CD14-positive monocyte (primary cell): ENCODE data around the gene MARVELD3. TPM values are rescaled to one million over a fixed set of nuclear protein-coding genes. Genes with fewer than 3 reads are reported as not detected.
A peak's percentile ranks its signal among the peaks of the same experiment; 100 is the strongest.

Experiments used
- DNase-seq, 3 donors: peaks; one replicate each; pipeline ENCODE4 v3.0.0-alpha.2; 2011 to 2022
- H2AFZ ChIP-seq: 2 replicates; pipeline ENCODE4 v1.6.0; 2012; ENCODE audit warnings: mild to moderate bottlenecking, low read depth, low read length, inconsistent platforms; ENCODE audit not compliant: insufficient read depth, poor library complexity, severe bottlenecking
- H3K27ac ChIP-seq, 2 donors: 1 replicate in 1 of 2; 2 replicates in 1 of 2; pipeline ENCODE4 v1.5.1; 2012 to 2013; ENCODE audit warnings: low read length in 2 of 2, control low read depth in 1 of 2, inconsistent platforms in 1 of 2, low read depth in 1 of 2, mild to moderate bottlenecking in 1 of 2
- H3K27me3 ChIP-seq, 2 donors: one replicate each; pipeline versions ENCODE4 v1.6.0 to v1.6.1; 2011 to 2013; ENCODE audit warnings: low read length in 2 of 2; ENCODE audit not compliant: control insufficient read depth in 2 of 2, insufficient read depth in 2 of 2
- H3K36me3 ChIP-seq, 2 donors: replicated peaks in 1 of 2; 1 replicate in 1 of 2; 2 replicates in 1 of 2; pipeline versions ENCODE4 v1.5.1 to v1.6.1; 2012 to 2013; ENCODE audit warnings: low read length in 2 of 2, control low read depth in 1 of 2, inconsistent platforms in 1 of 2, mild to moderate bottlenecking in 1 of 2; ENCODE audit not compliant: insufficient read depth in 2 of 2, control insufficient read depth in 1 of 2
- H3K4me1 ChIP-seq, 2 donors: 1 replicate in 1 of 2; 2 replicates in 1 of 2; pipeline versions ENCODE4 v1.5.1 to v1.6.1; 2012 to 2013; ENCODE audit warnings: low read length in 2 of 2, control low read depth in 1 of 2, inconsistent platforms in 1 of 2, mild to moderate bottlenecking in 1 of 2, moderate library complexity in 1 of 2; ENCODE audit not compliant: insufficient read depth in 2 of 2, control insufficient read depth in 1 of 2
- H3K4me2 ChIP-seq: replicated peaks from 2 replicates; pipeline ENCODE3; 2012; ENCODE audit warnings: low read length, moderate library complexity, mild to moderate bottlenecking; ENCODE audit not compliant: poor library complexity, severe bottlenecking; ENCODE audit errors: extremely low read depth
- H3K4me3 ChIP-seq, 3 experiments: fragments of 200-600 bp in 1 of 3; sonication (generic) in 1 of 3; replicated peaks in 1 of 3; 1 replicate in 2 of 3; 2 replicates in 1 of 3; pipeline ENCODE4 v1.5.1; 2011 to 2013; ENCODE audit warnings: low read length in 3 of 3, mild to moderate bottlenecking in 3 of 3, control low read depth in 2 of 3, low read depth in 2 of 3, inconsistent platforms in 1 of 3, moderate library complexity in 1 of 3
- H3K79me2 ChIP-seq: 2 replicates; pipeline ENCODE4 v1.6.0; 2012; ENCODE audit warnings: mild to moderate bottlenecking, control low read depth, inconsistent platforms, low read length, moderate library complexity; ENCODE audit not compliant: insufficient read depth
- H3K9ac ChIP-seq: 2 replicates; pipeline ENCODE4 v1.6.0; 2017; ENCODE audit warnings: low read length, mild to moderate bottlenecking; ENCODE audit not compliant: insufficient read depth, poor library complexity, severe bottlenecking
- H3K9me3 ChIP-seq, 2 donors: replicated peaks in 1 of 2; 1 replicate in 1 of 2; 2 replicates in 1 of 2; pipeline versions ENCODE4 v1.5.1 to v1.6.1; 2012 to 2013; ENCODE audit warnings: low read length in 2 of 2, control low read depth in 1 of 2; ENCODE audit not compliant: control insufficient read depth in 1 of 2, insufficient read depth in 1 of 2
- H4K20me1 ChIP-seq: 2 replicates; pipeline ENCODE4 v1.6.0; 2012; ENCODE audit warnings: mild to moderate bottlenecking, low read length, control low read depth, moderate library complexity; ENCODE audit not compliant: insufficient read depth
- H3K27ac Mint-ChIP-seq, 7 donors: one replicate each; pipeline ENCODE4 v1.8.0; 2020; ENCODE audit warnings: mild to moderate bottlenecking in 7 of 7, mixed read lengths in 7 of 7, moderate library complexity in 6 of 7, inconsistent platforms in 2 of 7
- H3K27me3 Mint-ChIP-seq, 3 donors: one replicate each; pipeline ENCODE4 v1.8.0; 2021 to 2022; ENCODE audit warnings: low read depth in 3 of 3, mild to moderate bottlenecking in 3 of 3, mixed read lengths in 3 of 3, moderate library complexity in 3 of 3, inconsistent platforms in 1 of 3
- H3K36me3 Mint-ChIP-seq, 2 donors: one replicate each; pipeline ENCODE4 v1.8.0; 2020; ENCODE audit warnings: mixed read lengths in 2 of 2, inconsistent platforms in 1 of 2, mild to moderate bottlenecking in 1 of 2
- H3K4me1 Mint-ChIP-seq: one replicate; pipeline ENCODE4 v1.8.0; 2020; ENCODE audit warnings: mild to moderate bottlenecking, mixed read lengths
- H3K4me3 Mint-ChIP-seq, 2 donors: one replicate each; pipeline ENCODE4 v1.8.0; 2020; ENCODE audit warnings: mild to moderate bottlenecking in 2 of 2, mixed read lengths in 2 of 2, moderate library complexity in 1 of 2
- H3K9me3 Mint-ChIP-seq, 7 donors: one replicate each; pipeline ENCODE4 v1.8.0; 2020 to 2022; ENCODE audit warnings: mixed read lengths in 7 of 7, mild to moderate bottlenecking in 6 of 7, moderate library complexity in 6 of 7, inconsistent platforms in 2 of 7
- WGBS: methylation state at CpG from one replicate; pipeline ENCODE4 v1.1.5; 2013; ENCODE audit warnings: missing lambda C conversion rate; ENCODE audit not compliant: insufficient coverage; 5-methylcytosine and 5-hydroxymethylcytosine counted together
- intact Hi-C, 2 donors: fragments of 100-400 bp; cut with micrococcal nuclease; formaldehyde crosslinking; loops; one replicate each; pipeline versions ENCODE4 v1.15.0 to v1.15.1; 2023
- polyA plus RNA-seq, 3 donors: library from polyadenylated mRNA; depleted of rRNA in 1 of 3; unstranded in 2 of 3; stranded (reverse) in 1 of 3; fragments of 300-500 nt in 2 of 3; fragments of >200 nt in 1 of 3; fragmentation: Illumina TruSeq in 2 of 3; gene quantifications; 1 replicate in 2 of 3; 2 replicates in 1 of 3; pipeline ENCODE4 v1.2.3, GENCODE V29; 2012 to 2021
- TF ChIP-seq, protein P1 (sequence below): fragments of 200-600 bp; IDR thresholded peaks from one replicate; pipeline ENCODE4 v1.8.0; 2022; ENCODE audit warnings: antibody characterized with exemption, mild to moderate bottlenecking

MARVELD3 gene
- polyA plus RNA-seq, 3 donors = 0.12 TPM; not detected in 2

DNA sequence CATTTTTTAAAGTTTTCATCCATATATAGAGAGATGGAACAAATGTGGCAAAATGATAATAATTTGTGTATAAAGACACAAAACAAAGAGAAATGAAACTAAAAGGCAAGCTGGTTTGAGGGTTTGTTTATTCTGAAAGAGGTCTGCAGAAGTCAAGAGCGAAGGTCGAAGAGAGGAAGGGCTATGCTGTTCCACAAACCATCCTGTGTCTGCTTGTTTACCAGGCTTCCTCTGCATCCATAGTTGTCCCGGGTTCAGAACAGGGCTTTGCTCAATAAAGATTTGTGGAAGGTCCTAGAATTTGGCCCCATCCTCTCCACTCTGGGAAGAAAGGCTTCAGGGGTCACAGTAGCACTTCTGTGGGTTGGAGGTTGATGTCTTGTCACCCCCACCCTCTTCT, 2.4 kb upstream of the MARVELD3 start:
- H3K4me2 ChIP-seq = no peak overlapping the region

DNA sequence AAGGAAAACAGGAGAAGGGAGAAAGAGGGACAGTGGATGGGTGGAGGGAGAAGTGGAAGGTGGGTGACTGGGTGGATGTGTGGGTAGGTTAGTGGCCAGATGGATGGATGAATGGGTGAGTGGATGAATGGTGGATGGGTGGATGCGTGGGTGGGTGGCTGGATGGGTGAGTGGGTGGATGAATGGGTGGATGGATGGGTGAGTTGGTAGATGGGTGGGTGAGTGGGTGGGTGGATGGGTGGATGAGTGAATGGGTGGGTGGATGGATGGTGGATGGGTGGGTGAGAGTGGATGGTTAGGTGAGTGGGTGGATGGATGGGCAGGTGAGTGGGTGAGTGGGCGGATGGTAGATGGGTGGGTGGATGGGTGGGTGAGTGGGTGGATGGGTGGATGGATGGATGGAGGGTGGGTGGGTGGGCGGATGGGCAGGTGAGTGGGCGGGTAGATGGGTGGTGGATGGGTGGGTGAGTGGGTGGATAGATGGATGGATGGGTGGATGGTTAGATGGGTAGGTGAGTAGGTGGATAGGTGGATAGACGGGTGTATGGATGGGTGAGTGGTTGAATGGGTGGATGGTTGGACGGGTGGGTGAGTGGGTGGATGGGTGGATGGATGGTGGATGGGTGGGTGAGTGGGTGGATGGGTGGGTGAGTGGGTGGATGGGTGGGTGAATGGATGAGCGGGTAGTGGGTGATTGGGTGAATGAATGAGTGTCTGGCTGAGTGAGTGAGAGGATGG, 702 bp upstream of the MARVELD3 start:
- peaks cover 0 to 8% of the 10 kb centered on the region in 2 donors for H3K4me1 ChIP-seq
- peaks cover 0 to 9% (median 2%) of the 10 kb centered on the region in 7 donors for H3K9me3 Mint-ChIP-seq
- no peak overlapping the region for H3K4me3 ChIP-seq
- DNase-seq = no peak
- H3K27me3 Mint-ChIP-seq = peaks cover 34 to 43% (median 41%) of the 10 kb centered on the region in 3 donors
- H3K9me3 ChIP-seq = no peaks in the 10 kb centered on the region
- no peak overlapping the region for H2AFZ ChIP-seq
- H3K79me2 ChIP-seq = no peaks in the 10 kb centered on the region
- no peaks in the 10 kb centered on the region for H4K20me1 ChIP-seq
- no peak overlapping the region for H3K27ac ChIP-seq
- H3K27ac Mint-ChIP-seq = no peak overlapping the region
- WGBS = 96% methylated on average over 6 of the region's 7 CpGs
- no peaks in the 10 kb centered on the region for H3K36me3 ChIP-seq
- H3K27me3 ChIP-seq = peaks cover 46 to 52% of the 10 kb centered on the region in 2 donors
- H3K4me1 Mint-ChIP-seq = no peaks in the 10 kb centered on the region
- no peak overlapping the region for H3K9ac ChIP-seq
- H3K4me3 Mint-ChIP-seq = peak overlapping the region in 1 of 2 donors; percentile 70
- intact Hi-C loops = no loop called here
- no peaks in the 10 kb centered on the region for H3K36me3 Mint-ChIP-seq
- H3K4me2 ChIP-seq = no peak overlapping the region
- TF ChIP-seq, protein P1, sequence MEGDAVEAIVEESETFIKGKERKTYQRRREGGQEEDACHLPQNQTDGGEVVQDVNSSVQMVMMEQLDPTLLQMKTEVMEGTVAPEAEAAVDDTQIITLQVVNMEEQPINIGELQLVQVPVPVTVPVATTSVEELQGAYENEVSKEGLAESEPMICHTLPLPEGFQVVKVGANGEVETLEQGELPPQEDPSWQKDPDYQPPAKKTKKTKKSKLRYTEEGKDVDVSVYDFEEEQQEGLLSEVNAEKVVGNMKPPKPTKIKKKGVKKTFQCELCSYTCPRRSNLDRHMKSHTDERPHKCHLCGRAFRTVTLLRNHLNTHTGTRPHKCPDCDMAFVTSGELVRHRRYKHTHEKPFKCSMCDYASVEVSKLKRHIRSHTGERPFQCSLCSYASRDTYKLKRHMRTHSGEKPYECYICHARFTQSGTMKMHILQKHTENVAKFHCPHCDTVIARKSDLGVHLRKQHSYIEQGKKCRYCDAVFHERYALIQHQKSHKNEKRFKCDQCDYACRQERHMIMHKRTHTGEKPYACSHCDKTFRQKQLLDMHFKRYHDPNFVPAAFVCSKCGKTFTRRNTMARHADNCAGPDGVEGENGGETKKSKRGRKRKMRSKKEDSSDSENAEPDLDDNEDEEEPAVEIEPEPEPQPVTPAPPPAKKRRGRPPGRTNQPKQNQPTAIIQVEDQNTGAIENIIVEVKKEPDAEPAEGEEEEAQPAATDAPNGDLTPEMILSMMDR = no peak

More for the DNA sequence above, 2.4 kb upstream of the MARVELD3 start:
- TF ChIP-seq, protein P1 = no peak
- Histone ChIP-seq H3K79me2 (no peaks in the 10 kb centered on the region), H4K20me1 (no peaks in the 10 kb centered on the region), H3K36me3 (no peaks in the 10 kb centered on the region), H3K27me3 (peaks cover 43 to 45% of the 10 kb centered on the region in 2 donors), H3K9me3 (no peaks in the 10 kb centered on the region), H3K4me3 (no peak overlapping the region), H3K27ac (no peak overlapping the region), H3K4me1 (peaks cover 0 to 8% of the 10 kb centered on the region in 2 donors), H3K9ac (no peak overlapping the region), H2AFZ (no peak overlapping the region)
- no peaks in the 10 kb centered on the region for H3K36me3 Mint-ChIP-seq
- peaks cover 29 to 39% (median 37%) of the 10 kb centered on the region in 3 donors for H3K27me3 Mint-ChIP-seq
- WGBS = no CpG with 5 or more reads among the region's 3 CpGs
- H3K9me3 Mint-ChIP-seq = peaks cover 0 to 9% (median 2%) of the 10 kb centered on the region in 7 donors
- no peak for DNase-seq
- no peak overlapping the region for H3K27ac Mint-ChIP-seq
- H3K4me1 Mint-ChIP-seq = no peaks in the 10 kb centered on the region
- H3K4me3 Mint-ChIP-seq = no peak overlapping the region
- intact Hi-C loops = no loop called here
